ENCODE data around the gene LIG3. TPM values are rescaled to one million over a fixed set of nuclear protein-coding genes. Genes with fewer than 3 reads are reported as not detected.

Gene LIG3
- total RNA-seq, 4 donors from 2014 or later = 30.7 to 84.3 (median 40.9) TPM

- DNase-seq (ENCODE audit: low spot score in 2 of 2) = no peak
- Histone ChIP-seq H3K4me1 (peaks cover 32% of the 10 kb centered on the region), H3K27ac (peak overlapping the region; percentile 29), H3K36me3 (peaks cover 32% of the 10 kb centered on the region), H3K4me3 (no peak overlapping the region), H3K27me3 (no peaks in the 10 kb centered on the region), H3K9me3 (no peaks in the 10 kb centered on the region)
- TF ChIP-seq POLR2A (IDR thresholded peaks at IDR 0.05) (no peak), POLR2AphosphoS5 (IDR thresholded peaks at IDR 0.05) (no peak), EP300 (IDR thresholded peaks at IDR 0.05) (no peak), CTCF (IDR thresholded peaks at IDR 0.05) (no peak)
- WGBS = 61% methylated on average over 2 of the region's 2 CpGs
Measured at GRCh38 chr17:35018814-35019213, 38.5 kb downstream of the LIG3 start.

GRCh38 chr17:35019386-35020179 is 39.3 kb downstream of the LIG3 start:
- Histone ChIP-seq H3K4me3 (no peak overlapping the region), H3K4me1 (peaks cover 34% of the 10 kb centered on the region), H3K9me3 (no peaks in the 10 kb centered on the region), H3K27me3 (no peaks in the 10 kb centered on the region), H3K36me3 (peaks cover 26% of the 10 kb centered on the region), H3K27ac (peak overlapping the region; percentile 29)
- DNase-seq (ENCODE audit: low spot score in 2 of 2) = no peak
- TF ChIP-seq POLR2AphosphoS5 (IDR thresholded peaks at IDR 0.05) (no peak), POLR2A (IDR thresholded peaks at IDR 0.05) (no peak), EP300 (IDR thresholded peaks at IDR 0.05) (no peak), CTCF (IDR thresholded peaks at IDR 0.05) (no peak)
- 89% methylated on average over 6 of the region's 6 CpGs for WGBS

- DNase-seq (ENCODE audit: low spot score in 2 of 2) = no peak
- Histone ChIP-seq H3K36me3 (peaks cover 14% of the 10 kb centered on the region), H3K27ac (peak overlapping the region; percentile 79), H3K27me3 (no peaks in the 10 kb centered on the region), H3K4me1 (peaks cover 34% of the 10 kb centered on the region), H3K4me3 (no peak overlapping the region), H3K9me3 (no peaks in the 10 kb centered on the region)
- TF ChIP-seq CTCF (IDR thresholded peaks at IDR 0.05) (no peak), POLR2AphosphoS5 (IDR thresholded peaks at IDR 0.05) (no peak), EP300 (IDR thresholded peaks at IDR 0.05) (no peak), POLR2A (IDR thresholded peaks at IDR 0.05) (no peak)
- 68% methylated on average over 11 of the region's 11 CpGs for WGBS
Measured at GRCh38 chr17:35021520-35022380, 41.4 kb downstream of the LIG3 start.

GRCh38 chr17:35022536-35023063 is 42.3 kb downstream of the LIG3 start:
- Histone ChIP-seq H3K9me3 (no peaks in the 10 kb centered on the region), H3K27me3 (no peaks in the 10 kb centered on the region), H3K4me3 (no peak overlapping the region), H3K4me1 (peaks cover 34% of the 10 kb centered on the region), H3K27ac (peak overlapping the region; percentile 79), H3K36me3 (peaks cover 9% of the 10 kb centered on the region)
- TF ChIP-seq POLR2AphosphoS5 (IDR thresholded peaks at IDR 0.05) (no peak), EP300 (IDR thresholded peaks at IDR 0.05) (peak; percentile 18), CTCF (IDR thresholded peaks at IDR 0.05) (no peak)
- 50% methylated on average over 8 of the region's 8 CpGs for WGBS
- DNase-seq (ENCODE audit: low spot score in 2 of 2) = peak in 1 of 2 donors; percentile 74

GRCh38 chr17:35023538-35023937 is 43.2 kb downstream of the LIG3 start:
- 67% methylated on average over 3 of the region's 3 CpGs for WGBS
- H3K4me1 ChIP-seq = peaks cover 34% of the 10 kb centered on the region
- no peaks in the 10 kb centered on the region for H3K27me3 ChIP-seq
- H3K36me3 ChIP-seq = peaks cover 9% of the 10 kb centered on the region
- DNase-seq (ENCODE audit: low spot score in 2 of 2) = no peak
- H3K4me3 ChIP-seq = no peak overlapping the region
- peak in 1 of 3 donors; percentile 17 for TF ChIP-seq POLR2AphosphoS5 (IDR thresholded peaks at IDR 0.05)
- no peak for TF ChIP-seq EP300 (IDR thresholded peaks at IDR 0.05)
- no peak for TF ChIP-seq POLR2A (IDR thresholded peaks at IDR 0.05)
- H3K9me3 ChIP-seq = no peaks in the 10 kb centered on the region
- H3K27ac ChIP-seq = peak overlapping the region; percentile 79
